OCI-LY1 (cell line): ENCODE measurements around the gene SRSF2.

Experiments
- H2AFZ ChIP-seq: fragments of 200-600 bp; sonication (generic), shearing (Covaris generic); 2 replicates; pipeline ENCODE4 v1.6.0; 2014; ENCODE audit warnings: antibody characterized with exemption, mild to moderate bottlenecking, low read length
- H3F3A ChIP-seq: fragments of 200-600 bp; sonication (generic), shearing (Covaris generic); 2 replicates; pipeline ENCODE4 v1.6.0; 2014; ENCODE audit warnings: mild to moderate bottlenecking, antibody characterized with exemption, low read length, moderate library complexity; ENCODE audit not compliant: insufficient read depth
- H3K27ac ChIP-seq: fragments of 200-600 bp; sonication (generic); 2 replicates; pipeline ENCODE4 v1.5.1; 2014; ENCODE audit warnings: low read length, mixed run types, mild to moderate bottlenecking, low read depth; ENCODE audit not compliant: poor library complexity, severe bottlenecking
- H3K27me3 ChIP-seq: fragments of 200-600 bp; sonication (generic); 2 replicates; pipeline ENCODE4 v1.6.0; 2014; ENCODE audit warnings: antibody characterized with exemption, mild to moderate bottlenecking, low read length, moderate library complexity; ENCODE audit not compliant: insufficient read depth
- H3K36me3 ChIP-seq: fragments of 200-600 bp; sonication (generic); 2 replicates; pipeline ENCODE4 v1.6.1; 2014; ENCODE audit warnings: mild to moderate bottlenecking, antibody characterized with exemption, low read length, moderate library complexity, mixed read lengths; ENCODE audit not compliant: insufficient read depth
- H3K4me1 ChIP-seq: fragments of 200-600 bp; sonication (generic); 2 replicates; pipeline ENCODE4 v1.5.1; 2014; ENCODE audit warnings: mild to moderate bottlenecking, low read length, moderate library complexity; ENCODE audit not compliant: insufficient read depth, severe bottlenecking
- H3K4me2 ChIP-seq: fragments of 200-600 bp; sonication (generic), shearing (Covaris generic); 2 replicates; pipeline ENCODE4 v1.6.1; 2014; ENCODE audit warnings: low read length
- H3K4me3 ChIP-seq: fragments of 200-600 bp; sonication (generic); 2 replicates; pipeline ENCODE4 v1.5.1; 2014; ENCODE audit warnings: low read length, low read depth, mild to moderate bottlenecking, mixed read lengths; ENCODE audit not compliant: poor library complexity, severe bottlenecking
- H3K79me2 ChIP-seq: fragments of 200-600 bp; shearing (Covaris generic); 2 replicates; pipeline ENCODE4 v1.6.1; 2016; ENCODE audit warnings: mixed run types, low read length, mixed read lengths; ENCODE audit not compliant: insufficient read depth
- H3K9ac ChIP-seq: fragments of 200-600 bp; sonication (generic), shearing (Covaris generic); 2 replicates; pipeline ENCODE4 v1.6.1; 2014; ENCODE audit warnings: mild to moderate bottlenecking, low read length, mixed read lengths
- H3K9me2 ChIP-seq: fragments of 200-600 bp; sonication (generic), shearing (Covaris generic); 2 replicates; pipeline ENCODE4 v1.6.1; 2014; ENCODE audit warnings: low read depth, mild to moderate bottlenecking, low read length, mixed read lengths
- H3K9me3 ChIP-seq: fragments of 200-600 bp; shearing (Covaris generic); 2 replicates; pipeline ENCODE4 v1.6.1; 2014; ENCODE audit warnings: low read length, mixed read lengths
- H4K20me1 ChIP-seq: fragments of 200-600 bp; sonication (generic), shearing (Covaris generic); 2 replicates; pipeline ENCODE4 v1.6.0; 2016; ENCODE audit warnings: mild to moderate bottlenecking, low read length; ENCODE audit not compliant: insufficient read depth
- EZH2 ChIP-seq: fragments of 200-600 bp; sonication (generic), shearing (Covaris generic); IDR thresholded peaks from 2 replicates; pipeline ENCODE4 v1.8.0; 2017; ENCODE audit warnings: borderline replicate concordance, mixed run types, mild to moderate bottlenecking, antibody characterized with exemption, low read length, moderate library complexity, mixed read lengths
- TF ChIP-seq, protein P1 (sequence below): fragments of 200-600 bp; sonication (generic), shearing (Covaris generic); IDR thresholded peaks from 2 replicates; pipeline ENCODE4 v1.5.1; 2017; ENCODE audit warnings: mild to moderate bottlenecking, antibody characterized with exemption, low read length, moderate library complexity, mixed read lengths

Gene SRSF2

DNA sequence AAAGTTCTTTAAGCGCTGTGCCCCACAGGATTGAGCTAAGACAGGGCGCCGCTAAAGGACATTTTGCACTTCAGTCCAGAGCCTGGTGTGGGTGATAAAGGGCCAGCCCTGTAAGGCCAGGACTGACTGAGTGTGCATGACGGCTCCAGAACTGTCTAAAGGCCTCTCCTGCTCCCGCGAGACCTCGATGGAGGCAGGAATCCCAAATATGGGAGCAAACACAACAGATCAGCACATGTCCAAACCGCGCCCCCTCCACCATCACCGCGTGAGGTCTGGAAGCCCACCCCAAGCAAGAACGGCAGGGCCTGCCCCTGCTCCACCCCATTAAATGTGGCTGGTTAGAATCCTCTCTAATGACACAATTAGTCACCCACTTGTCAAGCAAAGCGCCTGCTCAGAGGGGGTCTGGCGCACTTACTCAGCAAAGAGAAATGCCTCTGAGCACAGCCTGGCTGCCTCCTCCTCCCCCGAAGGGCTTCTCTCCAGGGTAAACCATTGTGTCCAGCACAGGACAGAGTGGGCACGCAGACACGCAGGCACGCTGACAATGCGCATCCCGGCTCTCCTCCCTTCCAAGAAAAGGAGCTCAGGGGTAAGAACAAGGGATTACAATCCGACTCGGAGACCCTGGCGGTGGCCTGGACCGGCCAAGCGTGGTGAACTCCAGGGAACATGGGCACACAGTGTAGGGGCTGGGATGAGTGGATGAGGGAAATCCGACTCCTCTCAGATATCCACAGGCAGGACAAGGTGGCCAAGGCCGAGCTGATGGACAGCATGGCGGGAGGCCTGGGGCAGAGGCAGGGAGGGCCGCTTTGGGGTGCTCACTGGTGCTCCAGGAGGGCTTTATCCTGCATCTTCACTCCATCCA is 27.8 kb downstream of the SRSF2 start:
- peaks cover 16% of the 10 kb centered on the region for H3K36me3 ChIP-seq
- H3K4me2 ChIP-seq = no peak overlapping the region
- H3F3A ChIP-seq = no peaks in the 10 kb centered on the region
- H3K27ac ChIP-seq = no peak overlapping the region
- peaks cover 4% of the 10 kb centered on the region for H3K4me1 ChIP-seq
- H3K79me2 ChIP-seq = no peaks in the 10 kb centered on the region
- no peak overlapping the region for H3K9ac ChIP-seq
- TF ChIP-seq, protein P1, sequence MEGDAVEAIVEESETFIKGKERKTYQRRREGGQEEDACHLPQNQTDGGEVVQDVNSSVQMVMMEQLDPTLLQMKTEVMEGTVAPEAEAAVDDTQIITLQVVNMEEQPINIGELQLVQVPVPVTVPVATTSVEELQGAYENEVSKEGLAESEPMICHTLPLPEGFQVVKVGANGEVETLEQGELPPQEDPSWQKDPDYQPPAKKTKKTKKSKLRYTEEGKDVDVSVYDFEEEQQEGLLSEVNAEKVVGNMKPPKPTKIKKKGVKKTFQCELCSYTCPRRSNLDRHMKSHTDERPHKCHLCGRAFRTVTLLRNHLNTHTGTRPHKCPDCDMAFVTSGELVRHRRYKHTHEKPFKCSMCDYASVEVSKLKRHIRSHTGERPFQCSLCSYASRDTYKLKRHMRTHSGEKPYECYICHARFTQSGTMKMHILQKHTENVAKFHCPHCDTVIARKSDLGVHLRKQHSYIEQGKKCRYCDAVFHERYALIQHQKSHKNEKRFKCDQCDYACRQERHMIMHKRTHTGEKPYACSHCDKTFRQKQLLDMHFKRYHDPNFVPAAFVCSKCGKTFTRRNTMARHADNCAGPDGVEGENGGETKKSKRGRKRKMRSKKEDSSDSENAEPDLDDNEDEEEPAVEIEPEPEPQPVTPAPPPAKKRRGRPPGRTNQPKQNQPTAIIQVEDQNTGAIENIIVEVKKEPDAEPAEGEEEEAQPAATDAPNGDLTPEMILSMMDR = no peak
- no peak for TF ChIP-seq EZH2
- H2AFZ ChIP-seq = no peak overlapping the region
- H3K9me2 ChIP-seq = no peaks in the 10 kb centered on the region
- no peaks in the 10 kb centered on the region for H4K20me1 ChIP-seq
- no peak overlapping the region for H3K4me3 ChIP-seq
- H3K9me3 ChIP-seq = no peaks in the 10 kb centered on the region
- no peaks in the 10 kb centered on the region for H3K27me3 ChIP-seq

DNA sequence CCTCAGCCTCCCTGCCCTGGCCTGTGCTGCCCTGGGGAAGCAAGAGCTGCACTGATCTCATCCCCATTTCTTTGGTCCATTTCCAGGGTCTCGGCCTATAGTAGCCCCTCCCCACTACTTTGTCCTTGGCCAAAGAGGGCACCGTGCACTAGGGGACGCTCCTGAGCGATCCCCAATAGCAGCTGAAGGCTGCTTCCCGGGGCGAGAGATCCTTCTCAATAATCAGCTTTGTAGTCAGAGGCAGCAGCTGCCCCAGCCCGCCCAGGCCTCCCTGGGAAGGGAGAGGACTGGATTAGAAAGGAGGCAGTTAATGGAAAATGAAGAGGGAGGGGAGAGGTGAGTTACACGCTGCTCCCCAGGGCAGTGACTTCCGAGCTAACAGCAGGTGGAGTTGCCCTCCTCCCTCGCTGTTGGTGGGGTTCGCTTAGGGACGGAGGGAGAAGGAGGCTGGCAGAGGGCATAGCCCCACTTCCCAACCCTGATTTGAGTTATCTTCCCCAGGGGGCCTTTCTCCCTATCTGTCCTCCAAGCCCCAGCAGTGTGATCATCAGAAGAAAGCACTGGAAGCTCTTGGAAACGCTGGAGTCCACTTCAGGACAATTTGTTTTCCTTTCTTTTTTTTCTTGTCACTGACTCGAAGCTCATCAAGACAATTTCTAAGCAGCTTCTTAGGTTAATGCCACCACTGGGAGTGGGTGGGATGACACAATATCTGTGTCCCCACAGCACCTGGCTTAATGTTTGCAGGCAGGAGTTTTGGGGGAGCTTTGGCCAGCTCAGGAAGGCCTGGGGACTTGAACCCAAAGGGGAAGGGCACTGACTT is 28.9 kb downstream of the SRSF2 start:
- H3K36me3 ChIP-seq = peaks cover 5% of the 10 kb centered on the region; the same call in 1 of the 2 replicates
- no peak for TF ChIP-seq EZH2
- TF ChIP-seq, protein P1 = peak; percentile 69
- H3K4me1 ChIP-seq = peaks cover 4% of the 10 kb centered on the region
- no peaks in the 10 kb centered on the region for H3K79me2 ChIP-seq
- no peak overlapping the region for H3K27ac ChIP-seq
- H4K20me1 ChIP-seq = no peaks in the 10 kb centered on the region
- H3F3A ChIP-seq = no peaks in the 10 kb centered on the region
- H3K9me2 ChIP-seq = no peaks in the 10 kb centered on the region
- no peak overlapping the region for H2AFZ ChIP-seq
- H3K4me2 ChIP-seq = no peak overlapping the region
- H3K27me3 ChIP-seq = no peaks in the 10 kb centered on the region
- H3K9me3 ChIP-seq = no peaks in the 10 kb centered on the region
- no peak overlapping the region for H3K9ac ChIP-seq
- H3K4me3 ChIP-seq = no peak overlapping the region

DNA sequence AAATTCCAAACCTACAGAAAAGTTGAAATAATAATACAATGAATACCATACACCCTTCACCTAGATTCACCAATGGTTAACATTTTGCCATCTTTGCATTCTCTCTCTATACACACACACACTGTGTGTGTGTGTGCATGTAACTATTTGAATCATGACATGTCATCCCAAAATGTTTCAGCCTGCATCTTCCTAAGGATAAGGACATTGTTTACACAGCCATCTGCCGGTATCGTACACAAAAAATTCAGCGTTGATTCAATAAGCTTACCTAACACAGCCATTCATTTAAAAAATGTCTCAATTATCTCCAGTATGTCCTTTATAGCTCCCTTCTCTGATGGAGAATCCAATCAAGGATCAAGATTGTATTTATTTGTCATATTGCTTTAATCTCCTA is 30.3 kb downstream of the SRSF2 start:
- TF ChIP-seq, protein P1 = no peak
- no peak for TF ChIP-seq EZH2
- H3K4me3 ChIP-seq = no peak overlapping the region
- no peaks in the 10 kb centered on the region for H3K9me2 ChIP-seq
- no peaks in the 10 kb centered on the region for H3K79me2 ChIP-seq
- H4K20me1 ChIP-seq = no peaks in the 10 kb centered on the region
- H3K36me3 ChIP-seq = no peaks in the 10 kb centered on the region
- no peak overlapping the region for H2AFZ ChIP-seq
- H3K27ac ChIP-seq = no peak overlapping the region
- H3K9ac ChIP-seq = no peak overlapping the region
- H3K4me2 ChIP-seq = no peak overlapping the region
- H3K27me3 ChIP-seq = no peaks in the 10 kb centered on the region
- no peaks in the 10 kb centered on the region for H3F3A ChIP-seq
- no peaks in the 10 kb centered on the region for H3K9me3 ChIP-seq
- peaks cover 4% of the 10 kb centered on the region for H3K4me1 ChIP-seq
